NCI-H2171 (cell line): ENCODE results near the gene DBNDD2.

ENCODE experiments used
- DNase-seq: peaks from one replicate; lab custom pipeline; 2025; lab: John Stamatoyannopoulos, UW

Gene DBNDD2

GRCh38 chr20:45415822-45416637 lies 7.9 kb downstream of the DBNDD2 start, which contains the start of gene PIGT:
Gene PIGT, plus strand, starts transcription at chr20:45416141. Its CDS starts 16 bp downstream, at chr20:45416157.
- peak; percentile 92 for DNase-seq

GRCh38 chr20:45416917-45417316 lies 8.8 kb downstream of the DBNDD2 start:
- DNase-seq, result no peak

DNA sequence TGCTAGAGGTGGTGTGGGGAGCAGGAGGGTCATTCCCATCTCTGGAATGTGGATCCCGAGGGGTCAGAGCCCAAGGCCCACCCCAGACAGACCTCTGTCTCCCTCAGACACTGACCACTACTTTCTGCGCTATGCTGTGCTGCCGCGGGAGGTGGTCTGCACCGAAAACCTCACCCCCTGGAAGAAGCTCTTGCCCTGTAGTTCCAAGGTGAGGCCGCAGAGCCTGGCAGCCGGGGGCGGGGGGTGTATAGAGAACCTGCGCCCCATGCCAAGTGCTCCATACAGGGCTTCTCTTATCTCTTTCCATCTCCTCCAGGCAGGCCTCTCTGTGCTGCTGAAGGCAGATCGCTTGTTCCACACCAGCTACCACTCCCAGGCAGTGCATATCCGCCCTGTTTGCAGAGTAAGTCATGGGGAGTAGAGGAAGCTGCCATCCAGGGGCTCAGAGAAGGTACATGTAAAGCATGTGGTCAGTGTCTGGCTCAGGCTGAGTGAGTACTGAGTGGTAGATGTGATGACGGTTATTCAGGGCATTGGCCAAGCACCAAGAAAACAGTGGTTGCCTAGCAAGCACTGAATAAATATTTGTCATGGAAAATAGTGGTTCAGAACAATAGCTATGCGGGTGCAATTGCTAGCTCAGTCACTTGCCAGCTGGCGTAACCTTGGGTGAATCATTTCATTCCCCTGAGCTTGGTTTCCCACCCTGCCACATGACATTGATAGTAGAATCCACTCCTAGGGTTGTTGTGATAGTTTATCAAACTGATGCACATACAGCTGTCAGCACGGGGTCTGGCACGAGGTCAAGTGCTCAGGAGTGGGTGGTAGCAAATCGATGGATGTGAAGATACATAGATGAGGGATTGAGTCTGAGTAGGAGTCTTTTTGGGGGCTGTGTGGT lies 11.4 kb downstream of the DBNDD2 start:
- no peak for DNase-seq

- DNase-seq, result no peak
Observed at GRCh38 chr20:45420125-45420524, 12.0 kb downstream of the DBNDD2 start.

DNA sequence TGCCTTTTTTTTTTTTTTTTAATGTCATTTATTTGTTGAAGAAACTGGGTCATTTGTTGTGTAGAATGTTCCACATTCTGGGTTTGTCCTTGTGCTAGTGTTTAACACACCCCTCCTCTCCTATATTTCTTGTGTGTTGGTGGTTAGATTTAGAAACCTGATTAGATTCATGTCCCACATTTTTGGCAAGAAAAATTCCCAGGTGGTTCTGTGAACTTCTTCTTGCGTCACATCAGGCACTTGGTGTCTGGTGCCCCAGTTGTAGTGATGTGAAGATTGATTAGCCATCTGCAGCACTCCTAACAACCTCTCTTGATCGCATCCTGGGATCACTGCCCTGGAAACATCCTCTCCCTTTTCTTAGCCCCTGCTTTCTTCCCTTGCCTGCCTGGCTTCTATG lies 15.6 kb downstream of the DBNDD2 start:
- DNase-seq, result no peak

GRCh38 chr20:45425561-45425960 lies 17.5 kb downstream of the DBNDD2 start:
- no peak for DNase-seq

- DNase-seq, result no peak
Observed at GRCh38 chr20:45426320-45427016, 18.4 kb downstream of the DBNDD2 start.

GRCh38 chr20:45427236-45428149 lies 19.4 kb downstream of the DBNDD2 start:
- no peak for DNase-seq

DNA sequence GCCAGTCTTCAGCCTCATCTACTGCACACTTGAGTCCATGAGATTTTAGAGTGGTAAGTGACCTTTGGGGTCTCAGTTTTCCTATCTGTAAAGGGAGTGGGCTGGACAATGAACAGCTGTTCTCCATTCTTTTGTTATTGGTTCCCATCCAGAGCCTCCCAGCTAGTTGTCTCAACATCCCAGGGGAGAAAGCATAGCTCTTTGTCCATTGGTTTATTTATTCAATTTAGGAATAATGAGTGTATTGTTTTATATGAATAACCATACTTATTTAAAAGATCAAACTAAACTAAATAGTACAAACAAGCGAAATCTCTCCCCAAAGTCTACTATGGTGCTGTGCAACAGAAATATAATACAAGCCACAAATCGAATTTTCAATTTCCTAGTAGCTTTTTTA lies 21.5 kb downstream of the DBNDD2 start:
- DNase-seq, result no peak

GRCh38 chr20:45432294-45432693 lies 24.2 kb downstream of the DBNDD2 start:
- no peak for DNase-seq

DNA sequence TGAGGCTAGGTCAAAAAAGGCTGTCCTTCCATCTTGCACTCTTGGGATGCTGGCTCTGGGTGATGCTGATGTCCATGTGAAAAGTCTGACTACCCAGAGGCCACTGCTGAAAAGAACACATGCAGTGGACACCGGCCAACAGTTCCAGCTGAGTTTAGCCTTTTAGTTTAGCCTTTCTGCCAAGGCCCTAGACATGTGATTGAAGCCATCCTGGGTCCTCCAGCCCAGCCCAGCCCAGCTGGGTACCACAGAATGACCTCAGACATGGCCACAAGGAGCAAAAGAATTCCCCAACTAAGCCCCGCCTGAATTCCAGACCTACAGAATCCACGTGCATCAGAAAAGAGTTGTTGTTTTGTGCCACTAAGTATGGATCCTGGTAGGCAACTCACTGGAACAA lies 25.2 kb downstream of the DBNDD2 start:
- DNase-seq, result no peak

DNA sequence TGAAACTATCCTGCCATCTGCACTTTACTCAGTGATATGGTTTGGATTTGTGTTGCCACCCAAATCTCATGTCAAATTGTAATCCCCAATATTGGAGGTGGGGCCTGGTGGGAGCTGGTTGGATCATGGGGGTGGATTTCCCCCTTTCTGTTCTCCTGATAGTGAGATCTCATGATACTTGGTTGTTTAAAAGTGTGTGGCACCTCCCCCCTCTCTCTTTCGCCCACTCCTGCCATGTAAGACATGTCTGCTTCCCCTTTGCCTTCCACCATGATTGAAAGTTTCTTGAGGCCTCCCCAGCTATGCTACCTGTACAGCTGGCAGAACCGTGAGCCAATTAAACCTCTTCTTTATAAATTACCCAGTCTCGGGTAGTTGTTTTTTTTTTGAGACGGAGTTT lies 25.9 kb downstream of the DBNDD2 start:
- no peak for DNase-seq

GRCh38 chr20:45436732-45437485 lies 28.8 kb downstream of the DBNDD2 start:
- peak; percentile 75 for DNase-seq

DNA sequence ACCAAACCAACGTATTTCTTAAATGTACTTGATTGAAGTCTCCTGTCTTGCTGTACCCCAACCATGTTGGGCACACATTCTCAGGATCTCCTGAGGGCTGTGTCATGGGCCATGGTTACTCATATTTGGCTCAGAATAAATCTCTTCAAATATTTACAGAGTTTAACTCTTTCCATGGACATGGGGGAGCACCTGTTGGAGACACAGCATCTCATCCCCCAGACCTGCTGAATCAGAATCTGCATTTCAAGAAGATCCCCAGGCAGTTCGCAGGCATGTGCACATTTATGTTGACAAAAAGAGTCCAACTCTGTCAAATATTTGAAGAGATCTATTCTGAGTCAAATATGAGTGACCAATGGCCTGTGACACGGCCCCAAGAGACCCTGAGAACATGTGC lies 32.3 kb downstream of the DBNDD2 start:
- no peak for DNase-seq

- DNase-seq, result no peak
Observed at GRCh38 chr20:45440891-45441685, 33.0 kb downstream of the DBNDD2 start.

GRCh38 chr20:45441746-45442145 lies 33.7 kb downstream of the DBNDD2 start:
- no peak for DNase-seq

DNA sequence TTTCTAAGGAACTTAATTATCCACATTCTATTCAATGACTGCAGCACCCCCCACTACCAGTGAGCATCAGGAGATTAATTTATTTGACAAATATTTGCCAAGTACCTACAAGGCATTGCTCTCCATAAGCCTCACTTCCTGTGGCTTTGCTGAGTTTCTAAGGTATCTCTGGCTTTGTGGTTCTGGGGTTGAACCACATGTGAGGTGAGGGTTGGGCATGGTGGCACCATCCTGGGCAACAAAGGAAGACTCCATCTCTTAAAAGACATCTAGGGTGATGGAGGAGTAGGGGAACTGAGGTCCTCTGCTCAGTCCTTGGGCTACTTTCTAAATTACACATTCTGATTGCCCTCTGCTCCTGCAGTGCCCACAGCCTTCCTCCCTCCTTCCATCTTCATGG lies 36.0 kb downstream of the DBNDD2 start:
- no peak for DNase-seq

DNA sequence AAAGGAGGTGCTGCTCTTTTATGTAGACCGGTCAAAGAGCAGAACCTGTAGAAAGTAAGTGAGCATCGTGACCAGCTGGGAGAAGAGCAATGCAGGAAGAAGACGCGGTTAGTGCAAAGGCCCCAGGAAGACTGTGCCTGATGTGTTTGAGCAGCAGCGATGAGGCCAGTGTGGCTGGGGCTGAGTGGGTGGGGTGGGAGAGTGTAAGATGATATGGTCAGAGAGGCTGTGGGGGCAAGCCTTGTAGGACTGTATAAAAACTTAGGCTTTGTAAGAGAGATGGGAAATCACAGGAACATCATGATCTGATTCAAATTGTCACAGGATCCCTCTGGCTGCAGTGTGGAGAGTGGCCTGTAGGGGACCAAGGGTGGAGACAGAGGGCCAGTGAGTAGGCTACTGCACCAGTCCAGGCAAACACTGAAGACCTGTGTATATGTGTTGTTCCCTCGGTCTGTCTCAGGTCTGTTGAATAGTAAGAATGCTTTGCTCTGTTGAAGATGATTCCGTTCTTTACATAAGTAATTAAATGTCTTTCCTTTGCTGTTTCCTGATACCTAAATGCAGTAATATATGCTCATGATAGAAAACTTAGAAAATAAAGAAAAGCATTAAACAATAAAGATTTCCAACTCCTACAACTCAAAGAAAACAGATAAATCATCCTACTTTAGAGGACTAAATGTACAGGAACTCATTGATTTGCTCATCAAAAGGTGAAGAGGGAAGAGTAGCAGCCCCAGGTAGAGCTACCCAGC lies 37.9 kb downstream of the DBNDD2 start:
- no peak for DNase-seq

GRCh38 chr20:45448270-45448669 lies 40.2 kb downstream of the DBNDD2 start:
- DNase-seq, result no peak
